CD4-positive, alpha-beta T cell treated with Interleukin-6 for 4 hours (primary cell): ENCODE data around the gene C1QTNF2.
"Not testable (repeated sequence)": the region's sequence is repeated elsewhere in the genome, so short reads cannot be mapped to it uniquely, and the experiment has no call there.

Experiments
- DNase-seq: peaks from one replicate; pipeline ENCODE4 v3.0.0-alpha.2; 2020; ENCODE audit warnings: mixed read lengths

Gene C1QTNF2

DNA sequence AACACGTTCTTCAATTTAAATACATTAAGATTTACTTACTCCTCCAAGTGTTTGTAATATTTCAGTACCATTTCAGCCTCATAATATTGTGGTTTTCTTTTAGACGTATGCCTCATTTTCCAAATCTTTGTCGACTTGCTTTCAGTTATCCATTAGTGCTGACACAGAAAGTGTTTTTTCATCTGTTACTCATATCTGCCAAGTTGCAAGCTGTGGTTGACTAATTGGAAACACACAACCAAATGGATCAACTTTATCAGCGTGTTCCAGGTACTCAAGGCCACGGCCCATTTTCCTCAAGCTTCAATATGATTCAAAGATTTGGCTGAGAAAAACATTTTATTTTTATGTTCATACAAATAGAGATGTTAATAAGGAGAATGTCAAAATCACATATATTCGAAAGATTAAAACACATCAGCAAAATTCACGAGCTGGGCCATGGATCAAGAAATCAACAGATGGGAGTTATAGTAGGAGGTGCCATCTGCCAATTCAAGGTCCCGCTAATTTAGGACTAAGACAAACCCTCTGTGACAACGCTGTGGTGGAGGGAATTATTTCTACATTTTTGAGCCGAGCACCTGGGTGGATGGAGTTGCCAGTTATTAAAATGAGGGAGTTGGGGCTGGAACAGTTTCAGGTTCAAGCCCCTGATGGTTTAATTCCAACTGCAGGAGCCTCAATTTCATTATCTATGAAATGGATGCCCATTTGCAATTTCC, 30.9 kb downstream of the C1QTNF2 start:
- DNase-seq: no peak

GRCh38 chr5:160334716-160335115, 35.7 kb downstream of the C1QTNF2 start:
- not testable (repeated sequence) for DNase-seq

DNA sequence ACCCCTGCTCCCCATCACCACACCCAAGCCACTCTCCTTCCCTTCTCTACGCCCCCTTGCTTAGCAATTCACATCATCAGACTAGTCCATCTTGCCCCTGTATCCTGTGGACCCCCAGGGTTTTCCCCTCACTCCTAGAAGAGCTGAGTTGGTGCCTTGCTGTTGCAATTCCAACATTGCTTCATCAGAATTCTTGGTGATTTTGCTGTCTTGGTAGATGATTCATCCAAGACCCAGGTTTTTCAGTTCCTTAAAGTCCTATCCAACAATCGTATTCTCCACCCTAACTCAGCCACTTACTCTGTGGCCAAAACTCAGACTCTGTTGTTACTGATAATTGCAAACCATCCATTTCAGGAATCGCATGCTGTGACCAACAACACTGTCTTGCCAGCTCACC, 36.7 kb downstream of the C1QTNF2 start:
- no peak for DNase-seq

- no peak for DNase-seq
Measured at GRCh38 chr5:160330212-160330611, 40.2 kb downstream of the C1QTNF2 start.

DNA sequence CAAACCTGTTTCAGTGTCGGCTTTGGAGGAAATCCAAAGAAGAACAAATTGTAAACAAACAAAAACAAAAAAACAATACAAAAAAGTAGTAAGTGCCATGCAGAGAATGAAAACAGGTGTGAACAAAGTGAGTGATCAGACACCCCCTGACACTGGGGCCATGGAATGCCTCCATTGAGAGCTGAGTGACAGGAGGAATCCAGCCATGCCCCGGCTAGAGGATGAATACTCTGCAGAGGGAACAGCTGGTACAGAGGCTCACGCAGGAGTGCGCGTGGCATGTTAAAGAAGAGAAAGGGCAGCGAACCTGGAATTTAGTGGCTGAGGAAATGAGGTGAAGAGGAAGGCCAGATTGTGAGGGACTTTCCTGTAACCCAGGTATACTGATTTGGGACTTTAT, 42.6 kb downstream of the C1QTNF2 start:
- no peak for DNase-seq

GRCh38 chr5:160326981-160327380, 43.4 kb downstream of the C1QTNF2 start:
- no peak for DNase-seq

- DNase-seq: no peak
Measured at GRCh38 chr5:160325716-160326115, 44.7 kb downstream of the C1QTNF2 start.

- no peak for DNase-seq
Measured at GRCh38 chr5:160324886-160325285, 45.5 kb downstream of the C1QTNF2 start.

GRCh38 chr5:160318409-160318808, 52.0 kb downstream of the C1QTNF2 start:
- DNase-seq: no peak

DNA sequence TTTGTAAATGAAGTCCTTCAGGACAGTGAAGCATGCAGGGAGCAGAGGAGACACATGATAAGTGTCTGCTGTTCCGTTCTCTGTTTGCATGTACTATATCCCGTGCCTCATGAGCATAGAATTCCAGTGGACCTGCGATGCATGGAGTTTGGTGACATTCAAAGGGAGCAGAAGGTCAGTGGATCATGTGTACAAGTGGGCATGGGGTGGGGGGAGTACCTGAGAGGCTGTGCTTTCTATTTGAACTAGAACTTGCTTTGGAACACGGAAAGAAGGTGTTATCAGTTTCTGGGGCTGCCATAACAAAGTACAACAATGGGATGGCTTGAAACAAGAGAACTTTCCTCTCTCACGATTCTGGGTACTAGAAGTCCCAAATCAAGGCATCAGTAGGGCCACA, 53.0 kb downstream of the C1QTNF2 start:
- DNase-seq: no peak

DNA sequence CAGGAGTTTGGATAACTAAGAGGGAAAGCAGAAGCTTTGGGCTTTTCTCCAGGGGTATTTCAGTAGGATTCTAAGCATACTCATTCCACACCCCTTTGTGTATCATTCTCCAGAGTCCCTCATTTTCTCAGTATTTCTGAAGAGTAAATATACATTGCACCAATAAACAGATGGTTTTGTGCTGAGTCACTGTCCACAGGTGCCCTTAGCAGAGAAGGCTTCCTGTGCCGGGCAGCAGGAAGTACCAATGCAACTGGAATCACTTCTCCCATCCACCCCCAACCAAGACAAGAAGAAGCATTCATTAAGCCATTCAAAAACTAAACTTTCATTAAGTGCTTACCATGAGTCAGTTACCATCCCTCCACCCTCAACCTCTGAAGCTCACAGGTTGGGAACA, 54.5 kb downstream of the C1QTNF2 start:
- DNase-seq: no peak

DNA sequence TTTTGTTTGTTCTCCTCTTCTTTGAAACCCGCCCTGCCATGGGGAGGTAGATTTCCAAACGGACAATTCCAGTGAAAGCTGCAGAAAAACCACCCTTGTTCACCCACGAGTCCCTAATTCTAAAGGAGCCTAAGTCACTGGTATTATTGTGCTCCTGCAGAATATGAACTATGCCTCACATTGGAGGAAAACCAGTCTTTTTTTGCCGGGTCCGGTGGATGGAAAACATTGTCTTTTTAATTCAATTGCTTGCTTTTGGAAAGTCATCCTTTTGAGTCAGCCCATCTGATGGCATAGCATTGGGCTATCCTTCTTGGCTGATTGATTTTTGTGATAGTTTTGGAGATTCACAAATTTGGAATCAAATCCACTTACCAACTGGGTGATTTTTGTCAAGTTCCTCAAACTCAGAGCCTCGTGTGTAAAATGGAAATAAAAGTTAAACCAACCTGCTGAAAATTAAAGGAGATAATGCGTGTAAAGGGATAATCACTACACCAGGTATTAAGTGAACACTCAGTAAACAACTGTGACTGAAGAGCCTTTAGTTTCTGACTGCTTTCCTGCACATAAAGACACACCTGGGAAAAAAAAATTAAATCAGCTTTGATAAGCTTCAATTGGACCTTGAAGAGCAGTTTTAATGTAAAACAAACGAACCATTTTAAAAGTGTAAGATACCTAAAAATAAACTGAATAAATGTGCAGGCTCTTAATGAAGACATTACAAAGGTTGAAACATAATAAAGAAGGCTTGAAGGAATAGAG, 57.3 kb downstream of the C1QTNF2 start:
- no peak for DNase-seq

DNA sequence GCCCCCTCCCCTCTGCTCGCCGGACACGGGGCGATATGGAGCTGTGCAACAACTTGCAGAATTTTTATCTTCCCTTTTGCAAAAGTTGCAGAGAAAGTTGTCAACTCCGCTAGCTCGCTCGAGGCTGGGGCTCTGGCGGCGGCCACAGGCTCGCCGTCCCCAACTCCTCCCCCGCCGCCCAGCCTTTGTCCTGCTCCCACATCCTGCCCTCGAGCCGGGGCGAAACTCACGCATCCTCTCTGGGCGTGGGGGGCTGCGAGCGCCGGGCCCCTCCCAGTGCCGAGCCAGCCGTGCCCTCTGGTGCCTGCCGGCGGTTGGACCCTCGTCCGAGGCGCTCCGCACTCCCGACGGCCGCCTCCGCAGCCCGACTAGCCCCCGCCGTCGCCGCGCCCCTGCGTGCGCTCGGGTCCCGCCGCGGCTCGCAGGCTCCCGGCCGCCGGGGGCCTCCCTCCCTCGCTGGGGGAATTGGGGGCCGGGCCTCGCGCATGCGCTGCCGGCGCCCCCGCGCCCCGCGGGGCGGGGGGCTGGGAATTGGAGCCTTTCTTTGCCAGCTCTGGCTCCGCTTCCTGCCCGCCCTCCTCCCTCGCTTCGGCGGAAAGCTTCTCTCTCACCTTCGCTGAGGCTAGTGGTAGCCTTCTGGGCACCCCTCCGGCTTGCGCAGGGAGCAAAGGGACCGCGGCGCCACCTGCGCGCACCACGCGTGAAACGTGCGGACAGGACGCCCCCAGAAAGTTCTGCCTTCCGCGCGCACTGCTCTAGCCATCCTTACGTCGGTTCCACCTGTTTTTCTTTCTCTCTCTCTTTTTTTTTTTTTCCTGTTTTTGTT, 58.1 kb downstream of the C1QTNF2 start, which contains the start of gene CCNJL:
Gene CCNJL (minus strand): TSS at position 431 of the 826 bp plus-strand sequence. CDS start 641 bp downstream, outside the sequence.
- DNase-seq: no peak

DNA sequence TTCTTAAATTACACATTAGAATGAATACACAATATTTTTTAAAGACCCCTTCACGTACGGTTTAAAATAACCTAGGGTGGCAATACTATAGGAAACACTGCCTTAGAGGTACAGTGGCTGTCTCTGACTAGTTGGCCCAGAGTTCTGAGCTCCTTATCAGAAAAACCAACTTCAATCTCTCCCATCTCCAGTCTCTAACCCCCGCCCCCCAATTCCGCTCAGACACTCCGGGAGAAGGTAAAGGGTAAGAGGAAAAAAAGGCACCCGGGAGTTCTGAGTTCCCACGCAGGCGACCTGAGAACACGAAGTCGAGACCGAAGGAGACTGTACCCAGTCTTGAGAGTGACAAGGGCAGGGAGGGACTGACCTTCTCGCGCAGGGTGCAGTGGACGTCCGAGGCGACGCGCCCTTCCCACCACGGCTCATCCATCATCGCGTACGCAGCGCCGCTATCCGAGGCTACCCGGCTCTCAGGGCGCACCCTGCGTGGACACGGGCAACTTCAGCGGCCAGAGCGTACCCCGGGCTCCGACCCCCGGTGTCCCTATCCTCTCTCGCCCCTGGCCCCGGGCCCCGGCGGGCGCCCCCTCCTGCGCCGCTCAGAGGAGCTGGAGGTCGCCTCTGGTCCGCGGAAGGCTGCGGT, 58.8 kb downstream of the C1QTNF2 start:
- DNase-seq: no peak

DNA sequence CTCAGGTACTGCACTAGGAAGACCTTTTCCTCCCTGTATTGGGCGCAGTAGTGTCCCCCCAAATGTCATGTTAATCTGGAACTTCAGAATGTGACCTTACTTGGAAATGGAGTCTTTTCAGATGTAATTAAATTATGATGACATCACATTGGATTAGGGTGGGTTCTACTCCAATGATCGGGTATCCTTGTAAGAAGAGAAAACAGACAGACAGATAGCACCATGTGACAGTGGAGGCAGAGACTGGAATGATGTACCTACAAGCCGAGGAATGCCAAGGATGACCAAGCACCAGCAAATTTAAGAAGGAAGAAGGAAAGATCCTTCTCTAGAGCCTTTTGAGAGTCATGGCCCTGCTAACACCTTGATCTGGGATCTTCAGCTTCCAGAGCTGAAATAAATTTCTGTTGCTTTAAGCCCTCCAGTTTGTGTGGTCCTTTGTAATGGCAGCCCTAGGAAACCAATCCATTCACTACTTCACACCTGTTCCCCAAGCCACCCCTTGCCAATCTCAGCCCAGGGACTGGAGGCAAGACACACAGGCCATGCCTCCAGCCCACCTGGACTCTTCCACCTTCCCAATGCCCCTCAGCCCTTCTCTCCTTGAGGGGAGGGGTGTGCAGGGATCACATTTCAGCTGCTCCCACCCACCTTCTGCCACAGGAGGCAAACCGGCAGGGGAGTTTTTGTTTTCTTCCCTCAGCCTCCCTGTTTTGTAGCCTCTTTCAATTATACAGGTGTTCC, 59.7 kb downstream of the C1QTNF2 start:
- no peak for DNase-seq

GRCh38 chr5:160310140-160310539, 60.3 kb downstream of the C1QTNF2 start:
- DNase-seq: no peak

DNA sequence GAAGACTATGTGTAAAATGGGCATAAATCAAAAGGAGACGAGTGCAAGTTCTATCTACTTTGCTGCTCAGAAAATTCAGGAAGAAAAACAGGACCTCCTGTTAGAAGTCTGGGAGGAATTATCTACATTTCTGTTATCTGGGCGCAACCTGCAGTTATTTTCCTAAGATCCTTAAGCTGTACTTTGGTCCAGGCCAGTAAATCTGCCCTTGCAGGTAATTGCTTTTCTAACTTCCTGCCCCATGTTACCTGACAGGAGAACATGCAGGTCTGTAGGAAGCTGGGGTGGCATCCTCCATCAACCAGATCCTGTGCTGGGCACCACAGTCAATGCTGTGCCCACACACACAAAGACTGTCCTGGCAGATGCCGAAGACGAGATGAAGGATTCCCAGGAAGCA, 63.7 kb downstream of the C1QTNF2 start:
- DNase-seq: no peak

DNA sequence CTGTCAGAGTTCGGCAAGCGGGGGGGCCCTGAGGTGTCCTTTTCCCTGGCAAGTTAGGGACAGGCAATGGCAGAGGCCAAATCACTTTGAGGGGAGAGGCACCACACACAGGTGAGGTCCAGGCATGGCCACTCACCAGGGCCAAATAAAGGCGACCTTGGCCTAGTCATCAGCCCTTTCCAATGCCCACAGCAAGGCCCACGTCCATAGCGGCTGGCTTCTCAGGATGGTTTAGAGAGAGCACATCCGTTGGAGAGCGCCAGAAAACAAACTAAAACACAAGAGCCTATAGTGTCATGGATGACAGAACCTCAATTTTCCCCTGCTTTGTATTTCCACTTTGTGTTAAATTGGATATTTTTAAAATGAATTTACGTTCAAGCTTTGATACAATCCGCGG, 65.1 kb downstream of the C1QTNF2 start:
- no peak for DNase-seq

- no peak for DNase-seq
Measured at GRCh38 chr5:160303690-160304089, 66.7 kb downstream of the C1QTNF2 start.

DNA sequence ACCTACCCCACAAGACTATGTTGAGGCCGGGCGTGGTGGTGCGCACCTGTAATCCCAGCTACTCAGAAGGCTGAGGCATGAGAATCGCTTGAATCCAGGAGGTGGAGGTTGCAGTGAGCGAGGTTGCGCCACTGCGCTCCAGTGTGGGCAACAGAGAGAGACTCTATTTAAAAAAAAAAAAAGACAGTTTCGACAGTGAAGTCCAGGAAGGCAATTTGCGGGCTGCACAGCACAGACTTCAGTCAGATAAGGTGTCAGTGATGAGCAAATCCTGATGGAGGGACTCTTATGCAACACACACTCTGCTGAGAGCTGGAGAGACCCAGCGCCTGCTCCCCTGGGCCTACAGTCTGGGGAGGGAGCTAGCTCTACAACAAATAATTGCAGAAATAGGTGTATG, 72.2 kb downstream of the C1QTNF2 start:
- DNase-seq: no peak

- DNase-seq: no peak
Measured at GRCh38 chr5:160297776-160298175, 72.7 kb downstream of the C1QTNF2 start.
